ENCODE measurements around the gene CENPL. TPM values are rescaled to one million over a fixed set of nuclear protein-coding genes. Genes with fewer than 3 reads are reported as not detected.

Gene CENPL
- total and polyA plus RNA-seq, 10 of the 15 experiments (the other 5 are each of a cell fraction or from before 2014, with no cell fraction given), result 14.9 to 32.1 (median 24.5) TPM

GRCh38 chr1:173871091-173871490, 46.4 kb upstream of the CENPL start (continued):
- TF ChIP-seq ATF2 (IDR thresholded peaks at IDR 0.05; ENCODE audit: low read length), result no peak
- no peak for TF ChIP-seq MTA3 (IDR thresholded peaks at IDR 0.05; ENCODE audit: borderline replicate concordance, low read length)
- TF ChIP-seq POU2F2 (IDR thresholded peaks at IDR 0.05; ENCODE audit: borderline replicate concordance, low read depth, low read length), result no peak
- no peak for TF ChIP-seq SPI1 (IDR thresholded peaks at IDR 0.05; ENCODE audit: borderline replicate concordance, insufficient read depth, low read depth, low read length)
- no peak for TF ChIP-seq EED (IDR thresholded peaks at IDR 0.05; ENCODE audit: low read depth)
- no peak for TF ChIP-seq BRCA1 (IDR thresholded peaks at IDR 0.05; ENCODE audit: low read depth, low read length)
- TF ChIP-seq WRNIP1 (IDR thresholded peaks at IDR 0.05; ENCODE audit: borderline replicate concordance, low read depth, low read length), result no peak
- TF ChIP-seq ATF7 (IDR thresholded peaks at IDR 0.05; ENCODE audit: low read depth), result no peak
- TF ChIP-seq BCL11A (IDR thresholded peaks at IDR 0.05; ENCODE audit: low read depth, low read length), result no peak
- TF ChIP-seq KLF5 (IDR thresholded peaks at IDR 0.05; ENCODE audit: partially characterized antibody), result no peak
- no peak for TF ChIP-seq HSF1 (IDR thresholded peaks at IDR 0.05; ENCODE audit: low read depth, low read length)
- no peak for TF ChIP-seq SUZ12 (IDR thresholded peaks at IDR 0.05; ENCODE audit: unreplicated experiment)
- no peak for TF ChIP-seq HDGF (IDR thresholded peaks at IDR 0.05)
- TF ChIP-seq MYC (IDR thresholded peaks at IDR 0.05; ENCODE audit: insufficient read depth, insufficient read length, insufficient replicate concordance, low read length, severe bottlenecking), result no peak

Data from GM12878 (cell line).